Measurements from ENCODE around the gene TMEM121B.

The TMEM121B gene

GRCh38 chr22:17120281-17120680, 879 bp downstream of the TMEM121B start:
- DNase-seq, result peak; percentile 17 to 19
- TF ChIP-seq GATA1 (IDR thresholded peaks at IDR 0.05; ENCODE audit: low read depth, low read length), result no peak
- TF ChIP-seq POLR2A (IDR thresholded peaks at IDR 0.05; ENCODE audit: low read length), result no peak

DNA sequence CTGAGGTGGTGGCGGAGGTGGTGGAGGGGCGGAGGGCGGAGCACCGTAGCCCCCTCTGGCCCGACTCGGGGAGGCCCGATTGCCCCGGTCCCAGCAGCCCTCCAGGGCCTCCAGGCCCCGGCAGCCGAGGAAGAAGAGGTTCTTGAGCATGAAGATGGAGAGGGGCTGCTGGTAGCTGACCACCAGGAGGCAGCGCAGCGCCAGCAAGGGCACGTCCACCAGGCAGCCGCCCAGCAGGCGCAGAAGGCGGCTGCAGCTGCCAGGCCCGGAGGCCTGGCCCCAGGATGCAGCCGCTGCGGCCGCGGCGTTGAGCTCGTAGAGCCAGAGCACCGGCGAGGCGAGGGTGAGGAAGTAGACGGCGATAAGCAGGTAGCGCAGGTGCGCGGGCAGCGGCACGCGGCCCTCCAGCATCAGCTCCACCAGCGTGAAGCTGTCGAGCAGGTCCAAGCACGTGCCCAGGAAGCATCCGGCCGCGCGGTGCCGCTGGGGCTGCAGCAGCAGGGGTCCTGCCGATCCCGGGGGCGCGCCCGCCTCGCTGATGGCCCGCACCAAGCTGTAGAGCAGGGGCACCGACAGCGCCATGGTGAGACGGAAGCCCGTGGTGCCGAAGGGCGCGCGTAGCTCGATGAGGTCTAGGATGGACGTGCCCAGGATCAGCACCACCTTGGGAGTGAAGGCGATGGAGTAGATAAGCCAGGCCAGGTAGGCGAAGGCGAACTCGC, 1.5 kb downstream of the TMEM121B start:
- TF ChIP-seq GATA1 (IDR thresholded peaks at IDR 0.05; ENCODE audit: low read depth, low read length), result no peak
- TF ChIP-seq POLR2A (IDR thresholded peaks at IDR 0.05; ENCODE audit: low read length), result no peak
- DNase-seq, result peak; percentile 53 to 55

DNA sequence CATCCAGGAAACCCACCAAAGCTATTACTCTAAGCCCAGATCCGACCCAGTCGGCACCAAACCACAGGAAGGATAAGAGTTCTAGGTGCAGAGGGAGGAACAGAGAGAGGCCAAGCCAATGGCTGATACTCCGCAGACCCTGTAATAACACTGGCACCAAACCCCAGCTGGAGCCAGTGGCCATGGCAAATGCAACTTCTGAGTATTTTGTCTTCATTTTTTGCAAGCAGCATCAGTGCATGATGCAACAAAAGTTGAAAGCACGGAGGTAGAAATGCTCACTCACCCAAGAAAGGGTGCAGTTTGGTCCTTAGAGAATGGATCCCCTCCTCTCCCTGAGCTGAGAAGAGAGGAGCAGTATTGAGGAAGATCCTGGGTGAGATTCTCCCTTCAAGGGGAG, 2.8 kb downstream of the TMEM121B start:
- DNase-seq, result no peak
- TF ChIP-seq POLR2A (IDR thresholded peaks at IDR 0.05; ENCODE audit: low read length) (no peak), GATA1 (IDR thresholded peaks at IDR 0.05; ENCODE audit: low read depth, low read length) (no peak)

DNA sequence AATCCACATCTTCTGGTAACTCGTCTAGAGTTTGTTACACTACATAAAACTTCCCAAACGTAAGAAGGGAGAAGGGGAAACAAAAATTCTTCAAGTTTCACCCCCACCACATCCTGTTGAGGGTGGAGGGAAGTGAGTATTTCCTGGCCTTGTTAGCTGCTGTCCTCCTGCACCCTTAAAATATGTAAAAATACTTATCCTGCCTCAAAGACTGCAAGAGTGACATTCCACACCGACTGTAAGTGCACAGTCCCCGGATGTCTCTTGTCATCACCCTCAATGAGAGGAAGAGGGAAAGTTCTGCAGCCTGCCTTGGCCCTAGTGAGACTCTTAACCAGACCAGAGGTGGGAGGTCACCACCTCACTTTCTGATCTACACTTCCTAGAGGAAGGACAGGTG, 3.3 kb downstream of the TMEM121B start:
- TF ChIP-seq POLR2A (IDR thresholded peaks at IDR 0.05; ENCODE audit: low read length) (no peak), GATA1 (IDR thresholded peaks at IDR 0.05; ENCODE audit: low read depth, low read length) (no peak)
- no peak for DNase-seq

DNA sequence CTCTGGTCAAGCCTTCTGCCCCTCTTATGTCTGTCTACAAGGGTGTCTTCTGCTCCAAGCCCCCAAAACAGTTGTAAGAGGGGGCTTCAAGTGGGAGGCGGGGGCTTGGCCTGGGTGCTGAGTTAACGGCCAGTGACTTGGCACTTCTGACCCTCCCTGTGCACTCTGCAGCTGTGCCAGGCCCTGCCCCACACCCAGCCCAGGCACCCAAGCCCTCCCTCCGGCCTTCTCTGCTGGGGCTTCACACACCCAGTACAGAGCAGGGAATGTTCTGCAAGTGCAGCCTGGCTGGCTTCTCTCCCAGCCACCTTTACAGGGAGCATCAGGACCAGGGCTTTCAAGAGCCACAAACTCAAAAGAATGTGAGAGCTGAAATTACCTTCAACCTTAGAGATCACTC, 3.8 kb downstream of the TMEM121B start:
- no peak for TF ChIP-seq POLR2A (IDR thresholded peaks at IDR 0.05; ENCODE audit: low read length)
- TF ChIP-seq GATA1 (IDR thresholded peaks at IDR 0.05; ENCODE audit: low read depth, low read length), result no peak
- no peak for DNase-seq

DNA sequence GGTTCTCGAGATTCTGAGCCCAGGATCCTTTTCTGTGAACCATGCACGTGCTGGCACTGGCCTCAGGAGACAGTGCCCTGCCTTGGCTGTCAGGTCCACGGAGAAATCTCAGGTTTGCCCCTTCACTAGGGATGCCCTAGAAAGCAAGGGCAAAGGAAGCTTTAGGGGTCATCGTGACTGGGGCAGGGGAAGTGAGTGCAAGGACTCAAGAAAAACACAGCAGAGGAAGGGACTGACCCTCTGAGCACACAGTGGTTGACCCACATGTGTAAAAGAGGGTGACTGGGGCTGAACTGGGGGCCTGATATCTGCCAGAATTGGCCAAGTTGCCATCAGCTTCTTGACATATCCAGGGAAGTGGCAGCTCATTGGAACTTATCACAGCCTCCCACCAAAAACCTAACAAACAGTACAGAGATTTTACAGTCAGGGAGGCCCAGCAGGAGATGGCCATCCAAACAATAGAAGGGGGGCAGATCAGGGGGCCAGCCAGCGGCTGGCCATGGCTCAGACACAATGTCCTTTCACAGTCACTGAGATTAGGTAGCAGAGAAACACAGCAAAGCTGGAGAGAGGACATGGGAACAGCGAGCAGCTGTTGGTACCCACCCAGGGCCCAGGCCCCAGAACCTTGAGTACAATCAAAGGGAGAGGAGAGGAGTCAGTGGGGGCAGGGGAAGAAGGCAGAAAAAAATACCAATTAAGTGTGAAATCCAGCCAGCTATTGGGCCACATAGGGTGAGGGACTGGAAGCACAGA, 4.4 kb downstream of the TMEM121B start:
- no peak for TF ChIP-seq POLR2A (IDR thresholded peaks at IDR 0.05; ENCODE audit: low read length)
- no peak for DNase-seq

GRCh38 chr22:17115945-17116565, 5.1 kb downstream of the TMEM121B start:
- no peak for DNase-seq
- no peak for TF ChIP-seq POLR2A (IDR thresholded peaks at IDR 0.05; ENCODE audit: low read length)
- TF ChIP-seq GATA1 (IDR thresholded peaks at IDR 0.05; ENCODE audit: low read depth, low read length), result no peak

GRCh38 chr22:17115236-17115635, 5.9 kb downstream of the TMEM121B start:
- TF ChIP-seq POLR2A (IDR thresholded peaks at IDR 0.05; ENCODE audit: low read length), result no peak
- no peak for TF ChIP-seq GATA1 (IDR thresholded peaks at IDR 0.05; ENCODE audit: low read depth, low read length)
- DNase-seq, result no peak

DNA sequence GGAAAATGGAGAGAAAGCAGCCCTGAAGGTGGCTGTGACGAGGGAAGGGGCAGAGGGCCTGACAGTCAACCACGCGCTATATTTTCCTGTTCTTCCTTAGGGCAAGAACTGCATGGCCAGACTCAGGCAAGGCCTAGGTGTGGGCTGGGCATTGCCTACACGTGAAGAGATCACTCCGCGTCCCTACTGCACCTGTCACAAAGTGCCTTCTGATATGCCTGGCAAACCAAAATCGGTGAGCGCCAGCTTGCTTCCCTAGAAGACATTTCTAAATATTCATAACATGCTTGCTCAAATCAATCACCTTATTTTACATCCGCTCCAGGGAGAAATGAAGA, 6.3 kb downstream of the TMEM121B start:
- TF ChIP-seq GATA1 (IDR thresholded peaks at IDR 0.05; ENCODE audit: low read depth, low read length) (no peak), POLR2A (IDR thresholded peaks at IDR 0.05; ENCODE audit: low read length) (no peak)
- DNase-seq, result no peak

GRCh38 chr22:17114173-17114897, 6.8 kb downstream of the TMEM121B start:
- TF ChIP-seq POLR2A (IDR thresholded peaks at IDR 0.05; ENCODE audit: low read length), result no peak
- TF ChIP-seq GATA1 (IDR thresholded peaks at IDR 0.05; ENCODE audit: low read depth, low read length), result no peak
- no peak for DNase-seq

GRCh38 chr22:17113600-17113999, 7.6 kb downstream of the TMEM121B start:
- no peak for DNase-seq
- no peak for TF ChIP-seq GATA1 (IDR thresholded peaks at IDR 0.05; ENCODE audit: low read depth, low read length)
- no peak for TF ChIP-seq POLR2A (IDR thresholded peaks at IDR 0.05; ENCODE audit: low read length)

DNA sequence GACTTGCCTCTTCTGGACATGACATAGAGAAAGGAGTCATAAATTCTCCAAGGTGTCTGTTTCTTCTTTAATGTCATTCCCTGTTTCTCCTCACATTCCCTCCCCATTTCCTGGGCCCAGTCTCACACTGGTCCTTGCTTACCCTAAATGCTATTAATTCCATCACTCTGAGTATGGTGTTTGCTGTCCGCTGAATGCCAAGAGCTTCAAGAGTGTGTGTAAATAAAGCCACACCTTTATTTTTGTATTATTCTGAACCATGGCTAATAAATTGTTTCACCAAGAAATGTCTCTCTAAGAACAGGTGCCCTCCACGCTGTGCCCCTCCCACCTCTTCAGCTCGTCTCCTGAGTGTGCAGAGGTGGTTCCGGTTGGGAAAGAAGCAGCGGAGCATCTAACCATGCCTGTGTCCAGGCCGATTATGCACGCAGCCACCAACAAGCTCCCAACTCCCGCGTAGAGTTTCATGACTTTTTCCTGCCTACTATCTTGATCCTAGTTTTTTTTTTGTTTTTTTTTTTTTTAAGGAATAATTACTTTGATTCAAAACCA, 8.6 kb downstream of the TMEM121B start:
- DNase-seq, result no peak
- no peak for TF ChIP-seq GATA1 (IDR thresholded peaks at IDR 0.05; ENCODE audit: low read depth, low read length)
- TF ChIP-seq POLR2A (IDR thresholded peaks at IDR 0.05; ENCODE audit: low read length), result no peak

- DNase-seq, result no peak
- TF ChIP-seq POLR2A (IDR thresholded peaks at IDR 0.05; ENCODE audit: low read length), result no peak
- no peak for TF ChIP-seq GATA1 (IDR thresholded peaks at IDR 0.05; ENCODE audit: low read depth, low read length)
Observed at GRCh38 chr22:17110791-17111550, 10.2 kb downstream of the TMEM121B start.
